ENCODE results near the gene C3orf18. TPM values are rescaled to one million over a fixed set of nuclear protein-coding genes. Genes with fewer than 3 reads are reported as not detected.

Gene C3orf18
- polyA plus RNA-seq, 1 donor (not counting 4 experiments of a cell fraction or from before 2014, with no cell fraction given): 1.4 TPM

- peaks cover 7% of the 10 kb centered on the region for H3K4me1 ChIP-seq (ENCODE audit: control insufficient read depth, extremely low read depth, insufficient read depth, low read length)
- no peak for FAIRE-seq
- dilution Hi-C loops (cut with MboI; ENCODE audit: extremely low pct_ligation_motif_present, low sequenced_read_pairs): no loop called here
- H3K27me3 ChIP-seq (ENCODE audit: control insufficient read depth, extremely low read depth, insufficient read depth, low read length): peaks cover 32% of the 10 kb centered on the region
- TF ChIP-seq CTCF (optimal IDR thresholded peaks at IDR 0.05 in 1 of 3, IDR thresholded peaks at IDR 0.05 in 1 of 3, conservative IDR thresholded peaks at IDR 0.05 in 1 of 3; ENCODE audit: extremely low read depth in 1 of 3, insufficient read depth in 2 of 3, low read length in 3 of 3) (no peak), EZH2 (IDR thresholded peaks at IDR 0.05; ENCODE audit: low read length) (no peak)
- no peak overlapping the region for H3K4me3 ChIP-seq (ENCODE audit: control insufficient read depth in 2 of 3, extremely low read depth in 1 of 3, insufficient read depth in 2 of 3, low read depth in 1 of 3, low read length in 3 of 3)
- no peaks in the 10 kb centered on the region for H3K79me2 ChIP-seq (ENCODE audit: control insufficient read depth, insufficient read depth, low read length)
- no peak overlapping the region for H3K9ac ChIP-seq (ENCODE audit: control insufficient read depth, extremely low read depth, insufficient read depth, low read length)
- no peak overlapping the region for H2AFZ ChIP-seq (ENCODE audit: control insufficient read depth, low read length)
- no peak overlapping the region for H3K27ac ChIP-seq (ENCODE audit: control insufficient read depth, insufficient read depth, low read length)
- no peaks in the 10 kb centered on the region for H3K9me1 ChIP-seq (ENCODE audit: control insufficient read depth, extremely low read depth, insufficient read depth, low read length)
- H3K4me2 ChIP-seq (ENCODE audit: control insufficient read depth, extremely low read depth, insufficient read depth, low read depth, low read length): no peak overlapping the region
- H3K9me3 ChIP-seq (ENCODE audit: control insufficient read depth, low read depth, low read length): no peaks in the 10 kb centered on the region
- no peaks in the 10 kb centered on the region for H3K36me3 ChIP-seq (ENCODE audit: control insufficient read depth in 2 of 2, extremely low read depth in 1 of 2, insufficient read depth in 2 of 2, low read length in 2 of 2)
- no peak for DNase-seq (ENCODE audit: low read depth, low spot score)
- peaks cover 10% of the 10 kb centered on the region for H4K20me1 ChIP-seq (ENCODE audit: control insufficient read depth, extremely low read depth, insufficient read depth, low read length)
Observed at GRCh38 chr3:50525191-50525910, 42.2 kb downstream of the C3orf18 start.

- Histone ChIP-seq H3K36me3 (ENCODE audit: control insufficient read depth in 2 of 2, extremely low read depth in 1 of 2, insufficient read depth in 2 of 2, low read length in 2 of 2) (no peaks in the 10 kb centered on the region), H3K4me2 (ENCODE audit: control insufficient read depth, extremely low read depth, insufficient read depth, low read depth, low read length) (no peak overlapping the region), H3K4me3 (ENCODE audit: control insufficient read depth in 2 of 3, extremely low read depth in 1 of 3, insufficient read depth in 2 of 3, low read depth in 1 of 3, low read length in 3 of 3) (no peak overlapping the region), H3K27me3 (ENCODE audit: control insufficient read depth, extremely low read depth, insufficient read depth, low read length) (peaks cover 26% of the 10 kb centered on the region), H3K4me1 (ENCODE audit: control insufficient read depth, extremely low read depth, insufficient read depth, low read length) (peaks cover 7% of the 10 kb centered on the region), H3K9me3 (ENCODE audit: control insufficient read depth, low read depth, low read length) (no peaks in the 10 kb centered on the region), H3K79me2 (ENCODE audit: control insufficient read depth, insufficient read depth, low read length) (no peaks in the 10 kb centered on the region), H2AFZ (ENCODE audit: control insufficient read depth, low read length) (no peak overlapping the region), H3K27ac (ENCODE audit: control insufficient read depth, insufficient read depth, low read length) (no peak overlapping the region), H3K9ac (ENCODE audit: control insufficient read depth, extremely low read depth, insufficient read depth, low read length) (no peak overlapping the region), H3K9me1 (ENCODE audit: control insufficient read depth, extremely low read depth, insufficient read depth, low read length) (no peaks in the 10 kb centered on the region), H4K20me1 (ENCODE audit: control insufficient read depth, extremely low read depth, insufficient read depth, low read length) (peaks cover 10% of the 10 kb centered on the region)
- DNase-seq (ENCODE audit: low read depth, low spot score) (no peak), FAIRE-seq (no peak)
- TF ChIP-seq CTCF (optimal IDR thresholded peaks at IDR 0.05 in 1 of 3, IDR thresholded peaks at IDR 0.05 in 1 of 3, conservative IDR thresholded peaks at IDR 0.05 in 1 of 3; ENCODE audit: extremely low read depth in 1 of 3, insufficient read depth in 2 of 3, low read length in 3 of 3): no peak
- dilution Hi-C loops (cut with MboI; ENCODE audit: extremely low pct_ligation_motif_present, low sequenced_read_pairs): no loop called here
Observed at GRCh38 chr3:50524746-50525145, 42.8 kb downstream of the C3orf18 start.

All from keratinocyte (primary cell).